ENCODE results near the gene NEAT1. TPM values are rescaled to one million over a fixed set of nuclear protein-coding genes. Genes with fewer than 3 reads are reported as not detected.

Gene NEAT1
- total and polyA plus RNA-seq, 2 experiments from 2014 or later = 5.3 to 7.2 TPM

DNA sequence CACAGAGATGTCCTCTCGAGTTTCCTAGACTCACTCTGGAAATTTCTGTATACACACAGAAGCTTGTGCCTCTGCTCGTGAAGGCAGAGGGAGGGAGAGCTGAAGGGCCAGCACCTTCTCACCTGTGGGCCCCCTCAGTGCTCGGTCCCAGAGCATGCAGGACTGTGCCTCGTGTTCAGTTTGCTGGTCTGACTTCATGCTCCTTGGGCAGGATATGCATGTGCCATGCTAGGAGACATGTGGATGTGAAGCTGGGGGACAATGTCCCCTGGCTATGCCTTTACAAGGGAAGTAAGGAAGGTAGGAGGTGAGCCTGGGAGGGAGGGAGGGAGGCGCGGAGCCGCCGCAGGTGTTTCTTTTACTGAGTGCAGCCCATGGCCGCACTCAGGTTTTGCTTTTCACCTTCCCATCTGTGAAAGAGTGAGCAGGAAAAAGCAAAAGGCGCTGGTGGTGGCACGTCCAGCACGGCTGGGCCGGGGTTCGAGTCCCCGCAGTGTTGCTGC is 22.6 kb downstream of the NEAT1 start (continued):
- TF ChIP-seq, protein P1, sequence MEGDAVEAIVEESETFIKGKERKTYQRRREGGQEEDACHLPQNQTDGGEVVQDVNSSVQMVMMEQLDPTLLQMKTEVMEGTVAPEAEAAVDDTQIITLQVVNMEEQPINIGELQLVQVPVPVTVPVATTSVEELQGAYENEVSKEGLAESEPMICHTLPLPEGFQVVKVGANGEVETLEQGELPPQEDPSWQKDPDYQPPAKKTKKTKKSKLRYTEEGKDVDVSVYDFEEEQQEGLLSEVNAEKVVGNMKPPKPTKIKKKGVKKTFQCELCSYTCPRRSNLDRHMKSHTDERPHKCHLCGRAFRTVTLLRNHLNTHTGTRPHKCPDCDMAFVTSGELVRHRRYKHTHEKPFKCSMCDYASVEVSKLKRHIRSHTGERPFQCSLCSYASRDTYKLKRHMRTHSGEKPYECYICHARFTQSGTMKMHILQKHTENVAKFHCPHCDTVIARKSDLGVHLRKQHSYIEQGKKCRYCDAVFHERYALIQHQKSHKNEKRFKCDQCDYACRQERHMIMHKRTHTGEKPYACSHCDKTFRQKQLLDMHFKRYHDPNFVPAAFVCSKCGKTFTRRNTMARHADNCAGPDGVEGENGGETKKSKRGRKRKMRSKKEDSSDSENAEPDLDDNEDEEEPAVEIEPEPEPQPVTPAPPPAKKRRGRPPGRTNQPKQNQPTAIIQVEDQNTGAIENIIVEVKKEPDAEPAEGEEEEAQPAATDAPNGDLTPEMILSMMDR (conservative IDR thresholded peaks at IDR 0.05; ENCODE audit: low read depth in 2 of 2) = no peak
- TF ChIP-seq, protein P2, sequence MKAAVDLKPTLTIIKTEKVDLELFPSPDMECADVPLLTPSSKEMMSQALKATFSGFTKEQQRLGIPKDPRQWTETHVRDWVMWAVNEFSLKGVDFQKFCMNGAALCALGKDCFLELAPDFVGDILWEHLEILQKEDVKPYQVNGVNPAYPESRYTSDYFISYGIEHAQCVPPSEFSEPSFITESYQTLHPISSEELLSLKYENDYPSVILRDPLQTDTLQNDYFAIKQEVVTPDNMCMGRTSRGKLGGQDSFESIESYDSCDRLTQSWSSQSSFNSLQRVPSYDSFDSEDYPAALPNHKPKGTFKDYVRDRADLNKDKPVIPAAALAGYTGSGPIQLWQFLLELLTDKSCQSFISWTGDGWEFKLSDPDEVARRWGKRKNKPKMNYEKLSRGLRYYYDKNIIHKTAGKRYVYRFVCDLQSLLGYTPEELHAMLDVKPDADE (IDR thresholded peaks at IDR 0.05) = no peak
- TF ChIP-seq ZNF114 (CRISPR knock-in tag; IDR thresholded peaks at IDR 0.05) (no peak), JUNB (IDR thresholded peaks at IDR 0.05; ENCODE audit: unreplicated experiment) (no peak), EZH2 (IDR thresholded peaks at IDR 0.05; ENCODE audit: low read depth, unreplicated experiment) (no peak)

- peaks cover 7% of the 10 kb centered on the region for H3K4me1 Mint-ChIP-seq
- no peak overlapping the region for H2AFZ ChIP-seq
- no peak for DNase-seq (ENCODE audit: low spot score)
- H3K36me3 Mint-ChIP-seq (ENCODE audit: low read depth) = peaks cover 5% of the 10 kb centered on the region; the same call in 1 of the 3 replicates
- no peaks in the 10 kb centered on the region for H4K20me1 ChIP-seq (replicated peaks; ENCODE audit: insufficient read depth)
- no peaks in the 10 kb centered on the region for H3K4me1 ChIP-seq (ENCODE audit: insufficient read depth)
- no peaks in the 10 kb centered on the region for H3K36me3 ChIP-seq (ENCODE audit: insufficient read depth)
- 0 out of 2 replicates have a peak, but pooled peaks cover 3% of the 10 kb centered on the region for H3F3A ChIP-seq (replicated peaks; ENCODE audit: low read depth)
- no peak for ATAC-seq
- no peak overlapping the region for H3K27ac Mint-ChIP-seq
- no peak overlapping the region for H3K4me2 ChIP-seq
- H3K27ac ChIP-seq (ENCODE audit: low read depth) = no peak overlapping the region
- H3K9me3 Mint-ChIP-seq = peaks cover 18% of the 10 kb centered on the region
- H3K9me2 ChIP-seq (ENCODE audit: insufficient read depth) = no peaks in the 10 kb centered on the region
- H3K4me3 Mint-ChIP-seq = no peak overlapping the region
- no peak overlapping the region for H3K4me3 ChIP-seq
- H3K27me3 ChIP-seq (ENCODE audit: insufficient read depth) = no peaks in the 10 kb centered on the region
- H3K27me3 Mint-ChIP-seq (ENCODE audit: insufficient read depth, low read depth, poor library complexity) = peaks cover 13% of the 10 kb centered on the region
- no peaks in the 10 kb centered on the region for H3K79me2 ChIP-seq (replicated peaks; ENCODE audit: insufficient read depth)
- no peak for TF ChIP-seq EZH2 (IDR thresholded peaks at IDR 0.05; ENCODE audit: low read depth, unreplicated experiment)
- no peak for TF ChIP-seq EZH2phosphoT487 (IDR thresholded peaks at IDR 0.05; ENCODE audit: unreplicated experiment)
- no peak for TF ChIP-seq STAT1 (IDR thresholded peaks at IDR 0.05; ENCODE audit: unreplicated experiment)
- no peak for TF ChIP-seq ZNF114 (CRISPR knock-in tag; IDR thresholded peaks at IDR 0.05)
- TF ChIP-seq CREB1 (CRISPR knock-in tag; IDR thresholded peaks at IDR 0.05; ENCODE audit: low read depth) = no peak
- TF ChIP-seq, protein P3, sequence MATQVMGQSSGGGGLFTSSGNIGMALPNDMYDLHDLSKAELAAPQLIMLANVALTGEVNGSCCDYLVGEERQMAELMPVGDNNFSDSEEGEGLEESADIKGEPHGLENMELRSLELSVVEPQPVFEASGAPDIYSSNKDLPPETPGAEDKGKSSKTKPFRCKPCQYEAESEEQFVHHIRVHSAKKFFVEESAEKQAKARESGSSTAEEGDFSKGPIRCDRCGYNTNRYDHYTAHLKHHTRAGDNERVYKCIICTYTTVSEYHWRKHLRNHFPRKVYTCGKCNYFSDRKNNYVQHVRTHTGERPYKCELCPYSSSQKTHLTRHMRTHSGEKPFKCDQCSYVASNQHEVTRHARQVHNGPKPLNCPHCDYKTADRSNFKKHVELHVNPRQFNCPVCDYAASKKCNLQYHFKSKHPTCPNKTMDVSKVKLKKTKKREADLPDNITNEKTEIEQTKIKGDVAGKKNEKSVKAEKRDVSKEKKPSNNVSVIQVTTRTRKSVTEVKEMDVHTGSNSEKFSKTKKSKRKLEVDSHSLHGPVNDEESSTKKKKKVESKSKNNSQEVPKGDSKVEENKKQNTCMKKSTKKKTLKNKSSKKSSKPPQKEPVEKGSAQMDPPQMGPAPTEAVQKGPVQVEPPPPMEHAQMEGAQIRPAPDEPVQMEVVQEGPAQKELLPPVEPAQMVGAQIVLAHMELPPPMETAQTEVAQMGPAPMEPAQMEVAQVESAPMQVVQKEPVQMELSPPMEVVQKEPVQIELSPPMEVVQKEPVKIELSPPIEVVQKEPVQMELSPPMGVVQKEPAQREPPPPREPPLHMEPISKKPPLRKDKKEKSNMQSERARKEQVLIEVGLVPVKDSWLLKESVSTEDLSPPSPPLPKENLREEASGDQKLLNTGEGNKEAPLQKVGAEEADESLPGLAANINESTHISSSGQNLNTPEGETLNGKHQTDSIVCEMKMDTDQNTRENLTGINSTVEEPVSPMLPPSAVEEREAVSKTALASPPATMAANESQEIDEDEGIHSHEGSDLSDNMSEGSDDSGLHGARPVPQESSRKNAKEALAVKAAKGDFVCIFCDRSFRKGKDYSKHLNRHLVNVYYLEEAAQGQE (IDR thresholded peaks at IDR 0.05; ENCODE audit: unreplicated experiment) = no peak
- no peak for TF ChIP-seq ZNF331 (CRISPR knock-in tag; IDR thresholded peaks at IDR 0.05; ENCODE audit: low read depth)
- TF ChIP-seq JUNB (IDR thresholded peaks at IDR 0.05; ENCODE audit: unreplicated experiment) = no peak
- TF ChIP-seq, protein P2 (IDR thresholded peaks at IDR 0.05) = no peak
- TF ChIP-seq POLR2AphosphoS5 (IDR thresholded peaks at IDR 0.05; ENCODE audit: low read depth) = no peak
- TF ChIP-seq, protein P1 (conservative IDR thresholded peaks at IDR 0.05; ENCODE audit: low read depth in 2 of 2) = no peak
Measured at GRCh38 chr11:65445604-65446445, 23.2 kb downstream of the NEAT1 start.

Data from GM23338 (cell line).